B cell (primary cell): Measurements from ENCODE around the gene IPP. TPM values are rescaled to one million over a fixed set of nuclear protein-coding genes. Genes with fewer than 3 reads are reported as not detected.
A peak's percentile ranks its signal among the peaks of the same experiment; 100 is the strongest.

Source experiments
- ATAC-seq: fragments of 200-7000 bp; cut with Tn5 transposase; one replicate; pipeline ENCODE4 v1.10.0; 2021; ENCODE audit warnings: low read depth, mild to moderate bottlenecking, moderate number of reproducible peaks, moderate library complexity
- CTCF ChIA-PET: fragments of 350-600 bp; sonication (Branson Sonifier 250); formaldehyde crosslinking; loops from one replicate; lab custom pipeline; 2021; ENCODE audit warnings: antibody characterized with exemption, inconsistent platforms; lab: Charles Lee
- POLR2A ChIA-PET: fragments of 350-600 bp; sonication (Branson Sonifier 250); formaldehyde crosslinking; loops from one replicate; lab custom pipeline; 2021; ENCODE audit warnings: antibody characterized with exemption; lab: Charles Lee
- DNase-seq: peaks from one replicate; pipeline ENCODE4 v3.0.0; 2013
- H2AFZ ChIP-seq: 2 replicates; pipeline ENCODE4 v1.6.1; 2012; ENCODE audit warnings: mild to moderate bottlenecking, low read depth, low read length; ENCODE audit not compliant: insufficient read depth, poor library complexity, severe bottlenecking
- H3K27ac ChIP-seq, 2 donors: 1 replicate in 1 of 2; 2 replicates in 1 of 2; pipeline ENCODE4 v1.5.1; 2012 to 2013; ENCODE audit warnings: low read length in 2 of 2, mild to moderate bottlenecking in 2 of 2, moderate library complexity in 1 of 2
- H3K27me3 ChIP-seq, 4 experiments: fragments of 200-600 bp in 1 of 4; sonication (generic) in 1 of 4; replicated peaks in 1 of 4; 1 replicate in 2 of 4; 2 replicates in 2 of 4; pipeline versions ENCODE4 v1.6.1 to v1.7.0; 2013 to 2016; ENCODE audit warnings: low read length in 3 of 4, mild to moderate bottlenecking in 2 of 4, mixed read lengths in 1 of 4, moderate library complexity in 1 of 4; ENCODE audit not compliant: insufficient read depth in 4 of 4, control insufficient read depth in 3 of 4; ENCODE audit errors: control extremely low read depth in 1 of 4
- H3K36me3 ChIP-seq, 2 experiments: replicated peaks in 1 of 2; 1 replicate in 1 of 2; 2 replicates in 1 of 2; pipeline versions ENCODE4 v1.6.1 to v1.7.1; 2013; ENCODE audit warnings: low read length in 1 of 2; ENCODE audit not compliant: insufficient read depth in 2 of 2, control insufficient read depth in 1 of 2; ENCODE audit errors: control extremely low read depth in 1 of 2, extremely low read depth in 1 of 2
- H3K4me1 ChIP-seq, 2 donors: fragments of 200-600 bp in 1 of 2; sonication (generic) in 1 of 2; 1 replicate in 1 of 2; 2 replicates in 1 of 2; pipeline versions ENCODE4 v1.5.1 to v1.6.1; 2013 to 2017; ENCODE audit warnings: low read length in 2 of 2; ENCODE audit not compliant: control insufficient read depth in 2 of 2, insufficient read depth in 2 of 2
- H3K4me2 ChIP-seq: replicated peaks from 2 replicates; pipeline ENCODE3; 2012; ENCODE audit warnings: mild to moderate bottlenecking, low read depth, low read length; ENCODE audit not compliant: poor library complexity, severe bottlenecking
- H3K4me3 ChIP-seq, 5 experiments: fragments of 200-600 bp in 1 of 5; sonication (generic) in 1 of 5; 1 replicate in 3 of 5; 2 replicates in 2 of 5; pipeline versions ENCODE4 v1.5.1 to v1.7.0; 2011 to 2016; ENCODE audit warnings: low read length in 4 of 5, mild to moderate bottlenecking in 4 of 5, low read depth in 2 of 5, control low read depth in 1 of 5, moderate library complexity in 1 of 5; ENCODE audit not compliant: insufficient read depth in 1 of 5; ENCODE audit errors: control extremely low read depth in 1 of 5, extremely low read depth in 1 of 5
- H3K79me2 ChIP-seq: fragments of 200-600 bp; sonication (generic); one replicate; pipeline ENCODE4 v1.6.0; 2016; ENCODE audit warnings: low read length; ENCODE audit not compliant: control insufficient read depth, insufficient read depth
- H3K9ac ChIP-seq: fragments of 200-600 bp; sonication (generic); 2 replicates; pipeline ENCODE4 v1.6.1; 2017; ENCODE audit warnings: mild to moderate bottlenecking, low read length, moderate library complexity
- H3K9me3 ChIP-seq, 3 donors: one replicate each; pipeline versions ENCODE4 v1.6.1 to v1.7.1; 2013; ENCODE audit warnings: low read length in 2 of 3; ENCODE audit not compliant: control insufficient read depth in 2 of 3, insufficient read depth in 1 of 3; ENCODE audit errors: control extremely low read depth in 1 of 3
- H4K20me1 ChIP-seq: 2 replicates; pipeline ENCODE4 v1.6.0; 2012; ENCODE audit warnings: mild to moderate bottlenecking, low read length; ENCODE audit not compliant: insufficient read depth, control insufficient read depth, poor library complexity, severe bottlenecking
- H3K27ac Mint-ChIP-seq: one replicate; pipeline ENCODE4 v1.8.0; 2021; ENCODE audit warnings: mixed read lengths
- H3K27me3 Mint-ChIP-seq: one replicate; pipeline ENCODE4 v1.8.0; 2021; ENCODE audit warnings: mixed read lengths
- H3K4me1 Mint-ChIP-seq: one replicate; pipeline ENCODE4 v1.8.0; 2021; ENCODE audit warnings: mixed read lengths
- H3K4me3 Mint-ChIP-seq: one replicate; pipeline ENCODE4 v1.8.0; 2021; ENCODE audit warnings: mixed read lengths
- H3K9me3 Mint-ChIP-seq: one replicate; pipeline ENCODE4 v1.8.0; 2022; ENCODE audit warnings: mixed read lengths; ENCODE audit not compliant: insufficient read depth
- CTCF ChIP-seq: fragments of 200-600 bp; IDR thresholded peaks from one replicate; pipeline ENCODE4 v1.8.0; 2022; ENCODE audit warnings: antibody characterized with exemption, mild to moderate bottlenecking
- EZH2 ChIP-seq: IDR thresholded peaks from 2 replicates; pipeline ENCODE4 v1.6.1; 2012; ENCODE audit warnings: borderline replicate concordance, low read depth, mild to moderate bottlenecking, moderate library complexity, low read length; ENCODE audit not compliant: insufficient read depth, poor library complexity, severe bottlenecking
- WGBS: methylation state at CpG from one replicate; pipeline ENCODE4 v1.1.5; 2013; ENCODE audit warnings: missing lambda C conversion rate; ENCODE audit not compliant: insufficient coverage; 5-methylcytosine and 5-hydroxymethylcytosine counted together
- intact Hi-C: fragments of 100-400 bp; cut with micrococcal nuclease; formaldehyde crosslinking; loops from one replicate; pipeline ENCODE4 v1.10.0; 2022
- polyA plus RNA-seq: library from polyadenylated mRNA; depleted of rRNA; stranded (reverse); fragments of >200 nt; gene quantifications from 2 replicates; pipeline ENCODE4 v1.2.3, GENCODE V29; 2012
- total RNA-seq, 2 donors: library from RNA; stranded (reverse); fragments of 120-200 nt in 1 of 2; gene quantifications; 1 replicate in 1 of 2; 2 replicates in 1 of 2; pipeline versions ENCODE4 v1.2.3 to v1.2.4, GENCODE V29; 2013 to 2022

IPP gene
- total and polyA plus RNA-seq, 2 donors (not counting 1 experiment from before 2014, with no cell fraction given) = 2.3 to 12.1 TPM

GRCh38 chr1:45687014-45687753, 63.3 kb downstream of the IPP start:
- Histone ChIP-seq H4K20me1 (peaks cover 22% of the 10 kb centered on the region), H3K27ac (peak overlapping the region; percentile 98), H3K4me3 (peak overlapping the region; percentile 65 to 98 (median 89)), H3K9me3 (no peaks in the 10 kb centered on the region), H3K36me3 (peaks cover 0 to under 1% of the 10 kb centered on the region in 2 experiments), H3K9ac (peak overlapping the region; percentile 93), H3K4me1 (peaks cover 23 to 30% of the 10 kb centered on the region in 2 donors), H3K4me2 (peak overlapping the region; percentile 90), H3K27me3 (no peaks in the 10 kb centered on the region), H2AFZ (peak overlapping the region; percentile 97), H3K79me2 (peaks cover 71% of the 10 kb centered on the region)
- ATAC-seq (peak; percentile 80), DNase-seq (peak; percentile 99)
- intact Hi-C loops = loop anchor here (1.0 to 10.0 kb wide), 12 partner anchors 63 to 1055 kb away; partner anchors contain the start of genes BEST4, CCDC163, EFCAB14 and EIF2B3
- H3K9me3 Mint-ChIP-seq = no peaks in the 10 kb centered on the region
- H3K4me3 Mint-ChIP-seq = peak overlapping the region; percentile 100
- peaks cover 48% of the 10 kb centered on the region for H3K4me1 Mint-ChIP-seq
- peak overlapping the region; percentile 100 for H3K27ac Mint-ChIP-seq
- POLR2A ChIA-PET = interaction anchor here (0.7 to 2.6 kb wide), 4 partner anchors 104 to 384 kb away, joined by 3 to 11 read pairs (median 4); partner anchors contain the start of genes CCDC163, MMACHC and NASP
- H3K27me3 Mint-ChIP-seq = no peaks in the 10 kb centered on the region
- under 1% methylated on average over 39 of the region's 44 CpGs for WGBS
- CTCF ChIA-PET = interaction anchor here (0.9 to 2.2 kb wide), 3 partner anchors 64 to 196 kb away, joined by 3 to 5 read pairs (median 5); partner anchors contain the start of gene TESK2
- TF ChIP-seq CTCF (no peak), EZH2 (no peak)
